ACHN (cell line): Measurements from ENCODE around the gene CD2AP.

Experiments used
- DNase-seq: peaks from one replicate; pipeline ENCODE4 v3.0.0-alpha.2; 2015
- in situ Hi-C: cut with HindIII; loops from 2 replicates; pipeline ENCODE4 v1.10.0; 2017; ENCODE audit warnings: low sequenced_read_pairs, low pct_ligation_motif_present, low pct_unique_long_range_greater_than_20kb

Gene CD2AP

GRCh38 chr6:47485491-47486135 is 8.0 kb downstream of the CD2AP start:
- no peak for DNase-seq
- in situ Hi-C loops = no loop called here

DNA sequence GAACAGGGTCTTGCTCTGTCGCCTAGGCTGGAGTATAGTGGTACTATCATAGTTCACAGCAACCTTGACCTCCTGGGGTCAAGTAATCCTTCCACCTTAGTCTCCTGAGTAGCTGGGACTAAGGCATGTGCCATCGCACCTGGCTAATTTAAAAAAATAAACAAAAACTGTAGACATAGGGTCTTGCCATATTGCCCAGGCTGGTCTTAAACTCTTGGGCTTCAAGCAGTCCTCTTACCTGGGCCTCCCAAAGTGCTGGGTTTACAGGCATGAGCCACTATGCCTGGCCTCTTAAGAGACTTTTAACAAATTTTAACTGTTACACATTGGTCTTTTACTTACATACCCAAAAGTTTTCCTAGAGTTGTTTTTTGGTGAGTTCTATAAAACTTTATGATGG is 12.4 kb downstream of the CD2AP start:
- DNase-seq = no peak
- in situ Hi-C loops = no loop called here

DNA sequence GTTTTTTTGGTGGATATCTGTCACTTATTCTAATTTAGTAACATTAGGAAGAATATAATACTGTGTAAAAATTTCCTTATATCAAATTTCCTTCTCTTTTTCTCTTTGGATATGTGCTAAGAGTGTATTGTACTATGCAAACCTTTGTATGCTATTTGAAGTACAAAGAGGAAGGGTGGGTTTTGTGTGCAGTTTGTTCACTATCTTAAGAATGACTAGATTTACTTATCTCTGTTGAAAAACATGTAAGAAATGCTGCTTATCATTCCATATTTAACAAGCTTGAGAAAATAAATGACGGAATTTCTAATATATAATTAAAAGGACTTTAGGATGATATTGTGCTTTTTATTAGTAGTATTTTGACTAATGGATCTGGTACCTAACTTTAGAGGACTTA is 13.1 kb downstream of the CD2AP start:
- DNase-seq = no peak
- in situ Hi-C loops = no loop called here

DNA sequence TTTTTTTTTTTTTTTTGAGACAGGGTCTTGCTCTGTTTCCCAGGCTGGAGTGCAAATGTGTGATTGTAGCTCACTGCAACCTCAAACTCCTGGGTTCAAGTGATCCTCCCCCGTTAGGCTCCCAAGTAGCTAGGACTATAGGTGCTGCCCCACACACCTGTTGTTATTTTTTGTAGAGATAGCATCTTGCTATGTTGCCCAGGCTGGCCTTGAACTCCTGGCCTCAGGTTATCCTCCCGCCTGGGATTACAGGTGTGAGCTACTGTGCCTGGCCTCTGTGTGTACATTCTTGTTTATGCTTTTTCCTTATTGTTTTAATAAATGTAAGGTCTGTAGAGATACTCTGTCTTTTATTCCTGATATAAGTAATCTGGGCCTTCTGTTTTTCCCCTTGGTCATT is 14.8 kb downstream of the CD2AP start:
- no peak for DNase-seq
- in situ Hi-C loops = no loop called here

DNA sequence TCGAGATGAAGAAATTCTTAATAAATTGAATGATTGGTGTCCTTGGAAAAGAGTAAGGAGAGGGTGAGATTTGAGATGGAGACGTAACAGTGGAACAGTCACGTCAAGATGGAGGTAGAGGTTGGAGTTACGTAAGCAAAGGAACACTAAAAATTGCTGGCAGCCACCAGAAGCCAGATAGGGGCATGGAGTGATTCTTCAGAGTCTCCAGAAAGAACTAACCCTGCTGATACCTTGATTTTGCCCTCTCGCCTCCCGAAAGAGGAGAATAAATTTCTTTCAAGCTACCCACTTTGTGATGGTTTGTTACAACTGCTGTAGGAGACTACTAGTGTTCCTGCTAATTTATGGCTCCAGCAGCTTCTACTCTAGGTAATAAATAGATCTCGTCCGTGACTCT is 17.6 kb downstream of the CD2AP start:
- DNase-seq = no peak
- in situ Hi-C loops = no loop called here

DNA sequence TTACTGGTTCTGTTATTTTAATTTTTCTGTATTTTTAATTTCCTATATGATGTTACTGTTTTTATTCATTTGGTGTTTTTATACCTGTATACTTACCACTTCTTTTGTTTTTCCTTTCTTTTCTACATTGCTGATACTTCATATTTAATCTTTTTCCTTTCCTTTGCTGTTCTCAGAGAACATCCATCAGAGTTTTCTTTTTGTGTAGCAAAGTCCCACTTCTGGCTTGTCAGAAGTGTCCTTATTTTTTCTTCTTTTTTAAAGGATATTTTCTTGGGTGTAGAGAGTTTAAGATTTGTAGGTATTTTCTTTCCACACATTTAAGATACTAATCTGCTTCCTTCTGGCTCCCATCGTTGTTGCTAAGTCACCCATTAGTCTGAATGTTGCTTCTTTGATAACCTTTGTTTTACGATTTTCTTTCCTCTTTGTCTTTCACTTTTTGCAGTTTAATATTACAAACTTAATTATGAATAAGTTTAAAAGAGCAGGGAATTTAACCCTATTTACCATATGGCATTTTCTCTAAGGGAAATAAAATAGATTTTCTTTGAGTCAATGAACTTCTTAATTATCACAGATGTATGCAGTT is 18.5 kb downstream of the CD2AP start:
- DNase-seq = no peak
- in situ Hi-C loops = no loop called here

DNA sequence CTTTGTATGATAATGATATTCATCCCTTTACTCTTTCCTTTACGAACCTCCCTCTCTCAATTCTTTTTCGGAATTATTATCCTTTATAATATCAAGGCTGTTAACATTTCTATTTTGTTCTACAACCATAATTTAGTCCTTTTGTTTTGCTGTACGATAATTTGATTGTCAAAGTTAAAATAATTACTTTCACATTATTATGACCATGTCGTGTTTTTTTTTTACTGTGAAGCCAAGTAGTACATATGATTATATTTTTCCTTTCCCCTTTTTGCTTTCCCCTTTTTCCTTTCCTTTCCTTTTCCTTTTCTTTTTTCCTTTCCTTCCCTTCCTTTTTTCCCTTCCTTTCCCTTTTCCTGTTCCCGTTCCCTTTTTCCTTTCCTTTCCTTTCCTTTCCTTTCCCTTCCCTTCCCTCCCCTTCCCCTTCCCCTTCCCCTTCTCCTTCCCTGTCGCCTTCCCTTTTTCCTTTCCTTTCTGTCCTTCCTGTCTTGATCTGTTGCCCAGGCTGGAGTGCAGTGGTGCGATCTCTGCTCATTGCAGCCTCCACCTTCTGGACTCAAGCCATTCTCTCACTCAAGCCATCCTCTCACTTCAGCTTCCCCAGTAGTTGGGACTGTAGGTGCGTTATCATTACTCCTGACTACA is 19.5 kb downstream of the CD2AP start:
- in situ Hi-C loops = no loop called here
- no peak for DNase-seq

DNA sequence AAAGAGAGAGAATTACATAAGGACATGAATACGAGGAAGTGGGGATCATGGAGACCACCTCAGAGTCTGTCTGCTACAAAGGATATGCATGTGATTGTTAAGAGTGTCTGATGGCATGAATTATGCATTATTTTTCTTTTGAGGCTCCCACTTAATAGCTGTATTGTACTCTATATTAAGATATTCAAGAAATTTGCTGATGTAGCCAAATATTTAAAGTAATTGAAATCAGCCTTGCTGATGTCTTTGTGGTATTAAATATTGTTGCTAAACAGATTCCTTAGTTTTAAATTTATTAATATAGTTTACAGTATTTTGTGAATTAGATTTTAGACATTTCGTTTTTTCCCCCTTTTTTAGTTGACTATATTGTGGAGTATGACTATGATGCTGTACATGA is 25.3 kb downstream of the CD2AP start:
- DNase-seq = no peak
- in situ Hi-C loops = no loop called here

GRCh38 chr6:47509937-47510336 is 32.3 kb downstream of the CD2AP start:
- no peak for DNase-seq
- in situ Hi-C loops = no loop called here

DNA sequence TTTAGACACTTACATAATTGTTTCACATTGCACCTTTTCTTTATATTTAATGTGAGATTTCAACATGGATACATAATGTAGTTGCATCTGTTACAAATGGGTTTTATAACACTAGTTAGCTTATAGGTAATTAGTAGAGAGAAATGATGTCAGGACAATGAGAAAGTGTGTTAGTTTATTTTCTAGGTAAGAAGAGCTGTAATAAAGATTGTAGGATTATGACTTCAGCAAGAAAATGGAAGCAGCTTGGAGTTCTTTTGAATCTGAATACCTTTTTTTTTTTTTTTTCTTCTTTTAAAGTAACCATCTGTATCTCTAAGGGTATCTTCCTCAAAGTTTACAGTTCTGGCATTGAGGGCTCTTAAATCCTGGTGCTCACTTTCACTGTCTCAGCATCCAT is 35.3 kb downstream of the CD2AP start:
- DNase-seq = no peak
- in situ Hi-C loops = no loop called here

- no peak for DNase-seq
- in situ Hi-C loops = no loop called here
These were observed 41.7 kb downstream of the CD2AP start for GRCh38 chr6:47519279-47519678.

- in situ Hi-C loops = no loop called here
- DNase-seq = no peak
These were observed 42.7 kb downstream of the CD2AP start for GRCh38 chr6:47520282-47520681.

DNA sequence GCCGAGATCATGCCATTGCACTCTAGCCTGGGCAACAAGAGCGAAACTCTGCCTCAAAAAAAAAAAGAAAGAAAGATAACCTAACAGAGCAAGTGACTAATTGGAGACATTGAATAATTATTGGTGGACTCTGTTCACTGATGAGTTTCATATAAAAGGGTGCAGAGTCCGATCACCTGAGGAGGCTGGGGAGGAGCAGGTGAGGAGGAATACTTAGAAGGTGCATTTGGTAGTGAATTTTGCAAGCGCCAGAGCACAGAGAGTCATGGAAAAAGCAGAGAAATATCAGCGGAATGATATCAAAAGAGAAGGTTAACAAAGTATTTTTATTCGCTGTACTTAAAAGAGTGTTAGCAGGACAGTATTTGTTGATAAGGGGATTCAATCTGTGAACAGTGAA is 44.4 kb downstream of the CD2AP start:
- no peak for DNase-seq
- in situ Hi-C loops = no loop called here

DNA sequence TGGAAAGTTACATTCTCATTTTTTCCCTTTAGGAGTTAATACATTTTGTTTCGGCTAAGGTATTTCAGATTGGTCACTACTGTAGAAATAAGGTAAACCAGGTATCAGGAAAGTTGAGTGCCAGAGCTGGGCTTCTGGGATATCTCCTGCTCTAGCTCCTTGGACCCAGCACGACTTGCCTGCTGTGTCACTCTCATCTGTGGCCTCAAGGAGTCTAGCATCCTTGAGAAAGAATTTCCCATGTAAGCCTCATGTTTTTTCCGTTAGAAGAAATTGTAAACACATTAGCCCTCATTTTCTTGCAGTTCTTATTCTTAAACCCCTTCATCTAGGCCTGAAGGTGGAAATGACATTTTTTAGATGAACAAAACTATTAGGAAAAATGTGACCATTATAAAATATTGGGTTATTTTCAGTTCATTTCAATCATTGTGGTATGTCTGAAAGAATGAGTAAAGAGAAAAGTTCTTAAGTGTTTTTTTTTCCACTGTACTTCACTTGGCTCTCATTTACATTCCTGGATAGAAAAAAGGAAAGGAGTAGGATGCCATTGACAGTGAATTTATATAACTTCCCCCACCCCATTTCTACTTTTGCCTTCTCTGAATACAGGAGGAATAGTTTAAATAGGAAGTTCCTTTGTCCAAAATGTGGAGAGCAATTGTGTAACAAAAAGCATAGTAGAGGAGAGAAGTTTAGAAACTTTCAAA is 46.7 kb downstream of the CD2AP start:
- DNase-seq = no peak
- in situ Hi-C loops = no loop called here

DNA sequence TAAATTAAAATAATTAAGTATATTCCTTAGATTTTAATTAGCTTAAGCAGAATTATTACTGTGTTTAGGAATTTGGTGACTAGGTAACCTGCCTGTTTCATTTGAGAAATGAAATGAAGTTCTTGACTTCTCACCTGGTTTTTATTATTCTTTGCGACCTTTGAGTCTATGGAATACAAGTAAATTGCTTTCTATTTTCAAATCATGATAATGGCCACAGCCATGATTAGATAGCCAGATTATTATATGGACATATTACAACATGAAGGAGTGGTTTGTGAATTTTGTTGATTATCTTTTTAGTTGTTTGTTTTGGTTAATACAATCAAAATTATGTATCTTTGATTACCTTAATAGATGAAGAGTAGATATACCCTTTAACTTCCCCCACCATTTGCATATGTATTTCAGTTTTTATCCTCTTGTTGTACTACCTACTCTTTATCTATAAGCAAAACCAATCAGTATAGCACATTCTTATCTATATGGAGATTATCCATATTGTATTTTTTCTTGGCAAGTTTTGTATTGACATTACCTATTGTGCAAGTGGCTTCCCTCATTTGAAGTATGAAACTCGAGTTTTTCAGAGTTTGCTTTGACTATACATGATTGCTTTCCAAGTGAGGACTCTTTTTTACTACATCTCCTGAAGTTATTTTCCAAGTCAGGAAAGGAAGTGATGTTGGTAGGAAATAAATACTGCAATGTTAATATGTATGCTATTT is 47.9 kb downstream of the CD2AP start:
- no peak for DNase-seq
- in situ Hi-C loops = no loop called here

DNA sequence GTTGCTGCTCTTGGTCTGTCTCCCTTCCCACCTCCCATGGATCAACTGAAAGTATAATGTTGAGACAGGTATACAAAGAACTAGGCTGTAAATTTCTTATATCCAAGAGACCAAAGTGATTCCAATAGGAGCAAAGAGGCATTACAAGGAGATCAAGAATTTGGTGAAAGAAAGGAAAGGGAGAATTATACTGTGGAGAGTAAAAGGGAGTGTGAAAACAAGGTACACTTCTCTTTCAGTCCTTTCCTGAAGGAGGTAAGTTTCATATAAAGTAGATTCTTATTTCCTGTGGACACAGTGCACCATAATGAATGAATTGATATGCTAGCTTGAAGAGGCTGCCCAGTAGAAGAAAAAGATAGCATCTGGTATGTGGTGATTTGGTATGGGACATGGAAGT is 49.7 kb downstream of the CD2AP start:
- in situ Hi-C loops = no loop called here
- no peak for DNase-seq

DNA sequence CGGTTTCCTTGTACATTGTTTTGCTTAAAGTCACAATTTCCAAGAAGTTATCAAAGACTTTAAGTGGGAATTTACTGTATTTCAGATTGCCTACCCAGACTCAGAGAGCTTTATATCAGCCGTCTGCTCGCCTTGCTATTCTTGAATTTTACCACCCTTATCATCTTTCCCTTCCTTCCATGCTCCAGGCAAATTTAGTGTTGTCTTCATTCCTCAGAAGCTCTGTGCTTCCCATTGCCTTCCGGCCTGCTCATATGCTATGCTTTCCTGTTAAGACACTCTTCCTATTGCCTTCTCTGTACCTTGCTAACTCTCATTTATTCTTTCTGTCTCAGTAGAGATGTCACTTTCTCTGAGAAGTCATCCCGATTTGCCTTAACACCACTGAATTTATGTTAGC is 52.1 kb downstream of the CD2AP start:
- no peak for DNase-seq
- in situ Hi-C loops = no loop called here

GRCh38 chr6:47532981-47533585 is 55.5 kb downstream of the CD2AP start:
- DNase-seq = no peak
- in situ Hi-C loops = no loop called here

DNA sequence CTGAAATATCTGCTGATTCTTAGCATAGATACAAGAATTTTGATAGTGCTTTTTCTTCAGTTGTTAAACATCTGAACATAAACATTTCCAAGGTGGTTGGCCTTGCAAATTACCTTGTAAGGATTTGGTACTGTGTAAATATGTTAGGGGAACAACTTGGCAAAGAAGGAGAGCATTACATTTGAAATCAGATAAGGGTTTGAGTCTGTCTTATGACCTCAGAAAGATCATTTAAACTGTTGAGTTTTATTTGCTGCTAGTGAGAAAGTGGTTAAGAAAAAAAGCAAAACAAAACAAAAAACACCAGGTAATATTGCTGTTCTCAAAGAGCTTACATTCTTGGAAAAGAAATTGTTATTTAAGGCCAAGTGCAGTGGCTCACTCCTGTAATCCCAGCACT is 56.5 kb downstream of the CD2AP start:
- in situ Hi-C loops = no loop called here
- no peak for DNase-seq
